ENCODE data around the gene TMEM184C.

GRCh38 chr4:147629783-147630730 is 12.9 kb downstream of the TMEM184C start:
- TF ChIP-seq CTCF (conservative IDR thresholded peaks at IDR 0.05; ENCODE audit: low read depth, low read length) (no peak), EZH2 (IDR thresholded peaks at IDR 0.05; ENCODE audit: borderline replicate concordance, low read depth, low read length, poor library complexity, severe bottlenecking) (no peak)
